Dendritic cell treated with granulocyte-macrophage colony-stimulating factor and Interleukin-4, amounts not matched to agents 40 ng/mL and 50 ng/mL, for 4 days (primary cell): Measurements from ENCODE around the gene FCGBP.
"Not testable (repeated sequence)": the region's sequence is repeated elsewhere in the genome, so short reads cannot be mapped to it uniquely, and the experiment has no call there.

Experiments
- H3K27ac Mint-ChIP-seq: one replicate; pipeline ENCODE4 v1.8.0; 2022; ENCODE audit warnings: mild to moderate bottlenecking, mixed read lengths
- H3K27me3 Mint-ChIP-seq: one replicate; pipeline ENCODE4 v1.8.0; 2022; ENCODE audit warnings: mild to moderate bottlenecking, mixed read lengths
- H3K36me3 Mint-ChIP-seq: one replicate; pipeline ENCODE4 v1.8.0; 2022; ENCODE audit warnings: low read depth, mixed read lengths
- H3K4me1 Mint-ChIP-seq: one replicate; pipeline ENCODE4 v1.8.0; 2022; ENCODE audit warnings: low read depth, mixed read lengths
- H3K4me3 Mint-ChIP-seq: one replicate; pipeline ENCODE4 v1.8.0; 2022; ENCODE audit warnings: mild to moderate bottlenecking, moderate library complexity, mixed read lengths
- H3K9me3 Mint-ChIP-seq: one replicate; pipeline ENCODE4 v1.8.0; 2022; ENCODE audit warnings: mixed read lengths
- intact Hi-C: fragments of 100-400 bp; cut with micrococcal nuclease; formaldehyde crosslinking; loops from one replicate; pipeline ENCODE4 v1.15.0; 2022

The FCGBP gene

DNA sequence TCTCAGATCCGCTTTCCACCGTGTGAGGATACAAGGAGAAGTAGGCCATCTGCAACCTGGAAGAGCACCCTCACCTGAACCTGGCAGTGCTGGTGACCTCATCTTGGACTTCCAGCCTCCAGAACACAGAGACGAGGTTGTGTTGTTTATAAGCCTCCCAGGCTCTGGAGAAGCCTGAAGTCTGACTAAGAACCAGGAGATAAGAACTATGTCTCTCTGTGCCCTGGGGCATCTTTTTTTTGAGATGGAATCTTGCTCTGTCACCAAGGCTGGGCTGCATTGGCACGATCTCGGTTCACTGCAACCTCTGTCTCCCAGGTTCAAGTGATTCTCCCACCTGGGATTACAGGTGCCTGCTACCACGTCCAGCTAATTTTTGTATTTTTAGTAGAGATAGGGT lies 14.5 kb downstream of the FCGBP start:
- Mint-ChIP-seq H3K36me3 (no peaks in the 10 kb centered on the region), H3K27me3 (peaks cover 90% of the 10 kb centered on the region), H3K9me3 (peaks cover 9% of the 10 kb centered on the region), H3K27ac (no peak overlapping the region), H3K4me1 (peaks cover 7% of the 10 kb centered on the region), H3K4me3 (no peak overlapping the region)
- intact Hi-C loops, result no loop called here

DNA sequence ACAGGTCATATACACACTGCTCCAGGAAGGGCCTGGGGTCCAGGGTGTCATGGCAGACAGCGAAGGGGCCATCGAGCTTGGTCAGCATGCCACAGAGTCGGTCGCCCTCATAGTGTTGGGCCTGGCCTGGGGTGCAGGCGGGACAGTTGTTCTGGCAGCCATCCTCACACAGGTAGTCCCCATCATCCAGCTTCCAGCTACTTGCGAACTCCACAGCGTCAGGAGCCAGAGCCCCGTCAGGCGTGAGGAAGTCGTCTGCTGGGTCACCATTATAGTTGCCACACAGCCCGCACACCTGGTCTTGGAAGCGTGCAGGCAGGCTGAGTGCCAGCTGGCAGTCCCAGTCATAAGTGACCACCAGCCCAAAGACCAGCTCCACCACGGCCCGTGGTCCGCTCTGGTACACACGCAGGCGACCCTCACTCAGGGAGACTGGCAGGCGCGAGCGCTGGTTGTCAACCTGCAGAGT lies 16.2 kb downstream of the FCGBP start:
- Mint-ChIP-seq H3K36me3 (no peaks in the 10 kb centered on the region), H3K27ac (no peak overlapping the region), H3K4me3 (no peak overlapping the region), H3K27me3 (peaks cover 89% of the 10 kb centered on the region), H3K4me1 (no peaks in the 10 kb centered on the region), H3K9me3 (peaks cover 9% of the 10 kb centered on the region)
- intact Hi-C loops, result no loop called here

DNA sequence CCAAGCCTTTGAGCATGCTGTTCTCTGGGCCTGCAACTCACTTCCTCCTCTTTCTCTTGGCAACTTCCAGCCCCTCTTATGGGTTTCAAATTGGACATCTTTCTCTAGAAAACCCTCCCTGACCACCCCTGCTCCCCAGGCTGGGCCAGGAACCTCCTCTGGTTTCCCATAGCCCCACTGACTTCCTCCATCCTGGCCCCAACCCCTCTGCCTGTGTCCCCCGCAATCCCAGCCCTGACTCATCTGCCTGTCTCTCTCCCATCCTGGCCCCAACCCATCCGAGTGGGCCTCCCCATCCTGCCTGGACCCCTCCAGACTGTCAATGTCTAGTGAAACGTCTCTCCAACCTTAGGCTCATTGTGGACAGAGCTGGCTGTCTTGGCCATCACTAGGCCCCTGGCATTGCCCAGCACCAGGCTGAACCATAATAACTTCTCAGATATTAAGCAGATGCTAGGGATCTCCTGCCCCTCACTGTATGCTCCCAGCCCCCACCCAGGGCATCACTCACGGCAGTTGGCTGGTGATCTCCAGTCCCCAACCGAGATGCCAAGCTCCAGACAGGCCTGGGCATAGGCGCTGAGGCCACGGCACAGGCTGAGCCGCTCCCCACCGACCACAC lies 16.8 kb downstream of the FCGBP start:
- H3K27ac Mint-ChIP-seq, result no peak overlapping the region

DNA sequence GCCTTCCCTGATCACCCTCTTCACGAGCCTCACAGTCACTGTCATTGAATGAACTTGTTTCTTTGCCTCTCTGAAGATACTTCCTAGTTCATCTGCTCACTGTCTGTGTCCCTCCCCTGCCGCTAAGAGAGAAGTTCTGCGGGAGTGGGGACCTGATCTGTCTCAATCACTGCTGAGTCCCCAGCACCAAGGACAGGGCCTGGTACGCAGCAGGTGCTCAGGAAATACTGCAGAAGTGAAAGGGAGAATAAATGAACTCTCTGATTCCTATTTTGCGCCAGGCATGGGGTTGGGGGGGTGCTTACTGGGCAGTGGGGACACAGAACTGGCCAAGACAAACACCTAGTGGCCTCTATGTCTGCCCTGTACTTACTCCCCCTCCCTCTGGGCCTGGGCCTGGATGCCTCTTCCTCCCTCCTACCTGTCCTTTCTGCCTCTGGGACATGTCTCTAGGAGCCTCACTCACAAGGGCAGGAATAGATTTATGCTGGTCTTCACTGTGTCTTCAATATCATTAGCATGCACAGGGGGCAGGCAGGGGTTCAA lies 17.5 kb downstream of the FCGBP start:
- no peak overlapping the region for H3K27ac Mint-ChIP-seq
- intact Hi-C loops, result no loop called here
- peaks cover 88% of the 10 kb centered on the region for H3K27me3 Mint-ChIP-seq
- no peaks in the 10 kb centered on the region for H3K36me3 Mint-ChIP-seq
- peaks cover 9% of the 10 kb centered on the region for H3K9me3 Mint-ChIP-seq
- no peaks in the 10 kb centered on the region for H3K4me1 Mint-ChIP-seq
- H3K4me3 Mint-ChIP-seq, result no peak overlapping the region

More for the DNA sequence above, 16.8 kb downstream of the FCGBP start:
- no peaks in the 10 kb centered on the region for H3K36me3 Mint-ChIP-seq
- no peaks in the 10 kb centered on the region for H3K4me1 Mint-ChIP-seq
- peaks cover 9% of the 10 kb centered on the region for H3K9me3 Mint-ChIP-seq
- H3K27me3 Mint-ChIP-seq, result peaks cover 89% of the 10 kb centered on the region
- no peak overlapping the region for H3K4me3 Mint-ChIP-seq
- intact Hi-C loops, result no loop called here

DNA sequence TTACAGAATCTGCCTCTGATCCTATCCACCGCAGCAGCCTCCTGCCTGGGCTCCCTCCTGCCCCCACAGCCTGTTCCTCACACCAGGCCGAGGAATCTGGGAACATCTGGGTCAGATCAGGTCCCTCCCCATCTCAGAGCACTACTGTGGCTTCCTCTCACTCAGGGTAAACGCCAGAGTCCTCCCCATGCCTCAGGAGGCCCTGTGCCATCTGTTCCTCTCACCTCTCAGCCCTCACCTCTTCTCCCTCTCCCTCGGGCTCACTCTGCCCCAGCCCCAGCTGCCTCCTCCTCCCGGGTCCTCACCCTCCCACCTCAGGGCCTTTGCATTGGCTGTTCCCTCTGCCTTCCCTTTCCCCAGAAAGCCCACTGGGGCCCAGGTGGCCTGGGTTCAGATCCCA lies 18.2 kb downstream of the FCGBP start:
- Mint-ChIP-seq H3K4me1 (no peaks in the 10 kb centered on the region), H3K4me3 (no peak overlapping the region), H3K36me3 (no peaks in the 10 kb centered on the region), H3K9me3 (peaks cover 9% of the 10 kb centered on the region), H3K27ac (no peak overlapping the region), H3K27me3 (peaks cover 88% of the 10 kb centered on the region)
- intact Hi-C loops, result no loop called here

DNA sequence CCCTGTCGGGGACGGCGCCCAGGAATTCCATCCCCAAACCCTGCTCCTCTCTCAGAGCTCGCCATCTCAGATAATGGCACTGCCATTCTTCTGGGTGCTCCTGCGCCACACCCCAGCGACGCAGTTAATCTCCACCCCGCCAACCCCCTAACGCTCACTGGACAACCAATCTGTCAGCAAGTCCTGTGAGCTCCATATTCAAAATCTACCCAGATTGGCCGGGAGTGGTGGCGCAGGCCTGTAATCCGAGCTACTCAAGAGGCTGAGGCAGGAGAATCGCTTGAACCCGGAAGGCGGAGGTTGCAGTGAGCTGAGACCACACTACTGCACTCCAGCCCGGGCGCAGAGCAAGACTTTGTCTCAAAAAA lies 18.6 kb downstream of the FCGBP start:
- Mint-ChIP-seq H3K27ac (no peak overlapping the region), H3K27me3 (peaks cover 88% of the 10 kb centered on the region), H3K4me1 (no peaks in the 10 kb centered on the region), H3K9me3 (peaks cover 9% of the 10 kb centered on the region), H3K4me3 (no peak overlapping the region), H3K36me3 (no peaks in the 10 kb centered on the region)
- intact Hi-C loops, result no loop called here

DNA sequence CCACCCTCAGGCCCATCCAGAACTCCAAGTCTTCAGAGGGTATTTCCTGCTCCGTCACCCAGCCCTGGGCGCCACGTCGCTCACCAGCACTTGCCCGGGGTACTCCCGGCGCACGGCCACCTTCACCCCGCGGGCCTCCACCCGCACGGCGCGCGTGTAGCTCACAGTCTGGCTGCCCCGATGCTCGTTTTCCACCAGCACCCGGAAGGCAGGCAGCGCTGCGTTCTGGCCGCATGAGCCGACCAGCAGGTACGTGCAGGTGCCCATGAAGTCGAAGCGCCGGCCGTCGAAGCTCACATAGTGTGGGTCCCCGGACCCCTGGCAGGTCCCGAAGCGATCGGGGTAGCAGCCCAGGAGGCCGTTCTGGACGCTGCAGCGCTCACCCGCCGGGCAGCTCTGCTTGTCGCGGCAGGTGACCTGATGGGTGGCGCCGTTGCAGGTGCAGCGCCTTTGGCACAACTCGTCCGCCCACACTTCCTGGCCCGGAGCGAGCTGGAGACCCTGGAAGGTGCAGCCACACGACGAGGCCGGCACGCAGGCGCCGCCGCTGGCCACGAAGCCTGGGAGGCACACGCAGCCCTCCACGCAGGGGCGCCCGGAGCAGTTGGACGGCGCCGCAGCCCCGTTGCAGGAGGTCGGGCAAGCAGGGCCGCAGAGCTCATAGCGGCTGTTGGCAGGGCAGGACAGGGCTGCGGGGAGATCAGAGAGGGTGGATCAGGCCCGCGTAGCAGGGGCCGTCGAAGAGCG lies 19.2 kb downstream of the FCGBP start:
- Mint-ChIP-seq H3K27ac (no peak overlapping the region), H3K27me3 (peaks cover 88% of the 10 kb centered on the region), H3K36me3 (no peaks in the 10 kb centered on the region), H3K9me3 (peaks cover 9% of the 10 kb centered on the region), H3K4me3 (no peak overlapping the region), H3K4me1 (no peaks in the 10 kb centered on the region)
- intact Hi-C loops, result no loop called here

DNA sequence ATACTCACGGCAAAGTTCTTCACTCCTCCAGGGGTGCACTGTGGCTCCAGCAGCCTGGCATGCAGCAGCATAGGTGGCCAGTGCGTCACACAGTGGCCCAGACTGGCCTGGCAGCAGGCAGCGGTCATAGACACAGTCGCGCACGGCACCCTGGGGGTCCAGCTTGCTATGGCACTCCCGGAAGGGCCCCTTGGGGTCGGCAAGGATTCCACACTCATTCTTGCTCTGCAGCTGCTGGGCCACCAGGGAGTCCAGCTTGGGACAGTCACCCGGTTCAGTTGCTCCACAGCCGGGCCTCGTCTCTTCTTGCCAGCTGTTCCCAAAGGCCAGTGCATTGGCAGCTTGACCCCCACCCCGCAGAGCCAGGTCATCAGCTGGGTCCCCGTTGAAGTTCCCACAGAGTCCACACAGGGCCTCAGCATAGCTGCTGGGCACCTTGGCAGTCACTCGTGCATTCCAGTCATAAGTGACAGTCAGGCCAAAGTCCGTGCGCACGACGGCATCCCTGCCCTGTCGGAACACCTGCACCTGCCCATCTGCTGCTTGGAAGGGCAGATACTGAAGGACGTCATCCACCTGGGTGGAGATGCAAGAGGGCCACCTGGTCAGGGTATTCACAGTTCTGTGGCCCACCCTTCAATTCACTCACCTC lies 20.6 kb downstream of the FCGBP start:
- intact Hi-C loops, result no loop called here
- Mint-ChIP-seq H3K9me3 (no peaks in the 10 kb centered on the region), H3K27me3 (peaks cover 81% of the 10 kb centered on the region), H3K4me3 (no peak overlapping the region), H3K27ac (no peak overlapping the region), H3K36me3 (no peaks in the 10 kb centered on the region), H3K4me1 (no peaks in the 10 kb centered on the region)

DNA sequence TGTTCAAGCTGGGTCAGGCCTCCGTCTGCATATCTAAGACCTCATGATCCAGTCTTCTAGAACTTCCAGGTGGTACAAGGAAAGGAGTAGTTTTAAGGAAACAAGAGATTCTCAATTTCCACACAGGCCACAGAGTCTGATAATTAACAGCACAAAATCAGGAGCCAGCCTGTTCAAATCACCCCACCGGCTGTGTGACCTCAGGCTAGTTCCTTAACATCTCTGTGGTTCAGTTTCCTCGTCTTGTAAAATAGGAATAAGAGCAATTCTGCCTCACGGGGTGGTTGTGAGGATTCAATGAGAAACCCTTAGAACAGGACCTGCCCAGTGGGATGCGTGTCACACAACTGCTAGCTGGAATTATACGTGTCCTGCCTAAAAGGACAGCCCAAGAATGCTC lies 25.6 kb downstream of the FCGBP start:
- no peaks in the 10 kb centered on the region for H3K9me3 Mint-ChIP-seq
- intact Hi-C loops, result no loop called here
- H3K27ac Mint-ChIP-seq, result no peak overlapping the region
- H3K4me3 Mint-ChIP-seq, result no peak overlapping the region
- H3K4me1 Mint-ChIP-seq, result peaks cover 13% of the 10 kb centered on the region
- peaks cover 57% of the 10 kb centered on the region for H3K27me3 Mint-ChIP-seq
- no peaks in the 10 kb centered on the region for H3K36me3 Mint-ChIP-seq

DNA sequence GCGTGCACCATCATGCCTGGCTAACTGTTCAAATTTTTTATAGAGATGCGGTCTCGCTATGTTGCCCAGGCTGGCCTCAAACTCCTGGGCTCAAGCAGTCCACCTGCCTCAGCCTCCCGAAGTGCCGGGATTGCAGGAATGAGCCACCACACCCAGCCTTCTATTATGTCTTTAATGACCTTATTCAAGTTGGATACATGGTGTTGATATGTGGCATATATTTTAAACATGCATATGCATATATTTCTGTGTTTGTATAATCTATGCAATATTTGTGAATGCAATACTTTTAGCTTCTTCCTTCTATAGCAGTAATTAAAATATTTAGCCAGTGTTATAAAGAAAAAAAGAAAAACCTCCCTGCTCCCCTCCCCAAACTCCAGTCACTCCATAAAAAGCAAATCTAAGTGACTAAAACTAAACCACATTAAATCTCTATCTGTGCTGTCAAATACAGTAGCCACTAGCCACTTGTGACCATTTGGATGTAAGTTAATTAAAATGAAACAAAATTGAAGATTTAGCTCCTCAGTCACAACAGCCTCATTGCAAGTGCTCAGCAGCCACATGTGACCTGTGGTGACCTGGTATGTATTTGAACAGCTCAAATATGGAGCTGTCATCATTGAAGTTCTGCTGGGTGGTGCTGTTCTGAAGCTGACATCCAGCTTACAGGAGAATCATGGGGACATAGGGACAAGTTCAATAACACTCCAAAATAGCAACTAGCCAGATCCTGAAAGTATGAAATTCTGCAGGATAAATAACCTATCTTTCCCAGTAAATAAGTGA lies 27.4 kb downstream of the FCGBP start:
- intact Hi-C loops, result no loop called here
- Mint-ChIP-seq H3K27ac (no peak overlapping the region), H3K27me3 (peaks cover 46% of the 10 kb centered on the region)

DNA sequence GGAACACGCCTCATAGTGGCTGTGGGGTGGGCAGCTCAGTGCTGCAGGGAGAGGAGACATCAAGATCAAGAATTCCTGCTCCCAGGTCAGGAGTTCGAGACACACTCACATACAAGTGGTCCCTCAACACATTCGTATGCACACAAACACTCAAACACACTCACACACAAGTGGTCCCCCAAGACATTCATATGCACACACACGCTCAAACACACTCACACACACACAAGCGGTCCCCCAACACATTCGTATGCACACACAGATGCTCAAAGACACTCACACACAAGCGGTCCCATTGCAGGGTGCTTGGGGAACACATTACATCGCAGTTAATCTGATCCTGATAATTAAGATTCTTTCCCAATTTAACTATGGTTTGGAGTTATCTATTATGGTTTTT lies 28.2 kb downstream of the FCGBP start:
- no peaks in the 10 kb centered on the region for H3K36me3 Mint-ChIP-seq
- peaks cover 42% of the 10 kb centered on the region for H3K27me3 Mint-ChIP-seq
- intact Hi-C loops, result no loop called here
- peaks cover 13% of the 10 kb centered on the region for H3K4me1 Mint-ChIP-seq
- no peak overlapping the region for H3K27ac Mint-ChIP-seq
- no peak overlapping the region for H3K4me3 Mint-ChIP-seq
- no peaks in the 10 kb centered on the region for H3K9me3 Mint-ChIP-seq

More for the DNA sequence above, 27.4 kb downstream of the FCGBP start:
- Mint-ChIP-seq H3K9me3 (no peaks in the 10 kb centered on the region), H3K4me1 (peaks cover 13% of the 10 kb centered on the region), H3K36me3 (no peaks in the 10 kb centered on the region), H3K4me3 (no peak overlapping the region)

DNA sequence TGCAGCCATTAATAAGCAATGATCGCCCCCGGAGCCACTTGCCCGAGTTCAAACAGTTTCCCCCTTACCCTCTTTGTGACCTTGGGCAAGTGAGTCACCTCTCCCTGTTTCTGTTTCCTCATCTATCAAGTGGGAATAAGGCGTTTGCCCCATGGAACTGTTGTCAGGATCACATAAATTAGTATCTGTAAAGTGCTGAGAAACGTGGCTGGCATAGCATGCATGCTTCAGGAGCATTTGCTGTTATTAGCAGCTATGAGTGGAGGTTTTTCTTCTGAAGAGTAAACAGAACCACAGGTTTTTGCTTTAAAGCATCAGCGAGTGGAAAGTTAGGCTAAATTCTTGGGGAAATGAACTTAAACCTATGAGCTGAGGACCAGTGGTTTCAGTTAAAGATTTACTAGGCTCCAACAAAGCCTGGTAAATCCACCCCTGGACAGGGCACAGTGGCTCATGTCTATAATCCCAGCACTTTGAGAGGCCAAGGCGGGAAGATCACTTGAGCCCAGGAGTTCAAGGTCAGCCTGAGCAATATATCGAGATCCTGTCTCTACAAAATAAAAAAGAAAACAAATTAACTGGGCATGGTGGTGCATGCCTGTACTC lies 30.8 kb downstream of the FCGBP start:
- H3K9me3 Mint-ChIP-seq, H3K4me3 Mint-ChIP-seq, H3K27ac Mint-ChIP-seq, H3K36me3 Mint-ChIP-seq, intact Hi-C loops: not testable (repeated sequence)
- H3K27me3 Mint-ChIP-seq, result peaks cover 28% of the 10 kb centered on the region
- H3K4me1 Mint-ChIP-seq, result peaks cover 12% of the 10 kb centered on the region

DNA sequence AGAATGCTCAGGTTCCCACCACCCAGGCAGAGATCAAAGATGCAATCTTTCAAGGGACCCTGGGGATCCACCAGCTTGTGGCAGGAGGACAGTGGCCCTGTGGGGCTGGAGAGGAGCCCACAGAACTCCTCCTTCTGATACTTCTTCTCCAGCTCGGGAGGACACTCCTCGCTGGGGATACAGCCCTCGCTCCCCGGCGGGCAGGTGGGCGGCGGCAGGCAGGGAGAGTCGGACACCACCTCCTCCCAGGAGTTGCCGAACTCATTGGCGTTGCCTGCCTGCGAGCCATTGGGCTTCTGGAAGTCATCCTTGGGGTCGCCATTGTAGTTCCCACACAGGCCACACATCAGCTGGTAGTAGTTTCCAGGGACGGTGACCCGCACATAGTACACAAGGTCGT lies 32.1 kb downstream of the FCGBP start:
- H3K36me3 Mint-ChIP-seq, intact Hi-C loops, H3K9me3 Mint-ChIP-seq, H3K4me3 Mint-ChIP-seq, H3K27ac Mint-ChIP-seq, H3K4me1 Mint-ChIP-seq: not testable (repeated sequence)
- H3K27me3 Mint-ChIP-seq, result peaks cover 19% of the 10 kb centered on the region
